ENCODE results near the gene STK24.

STK24 gene

DNA sequence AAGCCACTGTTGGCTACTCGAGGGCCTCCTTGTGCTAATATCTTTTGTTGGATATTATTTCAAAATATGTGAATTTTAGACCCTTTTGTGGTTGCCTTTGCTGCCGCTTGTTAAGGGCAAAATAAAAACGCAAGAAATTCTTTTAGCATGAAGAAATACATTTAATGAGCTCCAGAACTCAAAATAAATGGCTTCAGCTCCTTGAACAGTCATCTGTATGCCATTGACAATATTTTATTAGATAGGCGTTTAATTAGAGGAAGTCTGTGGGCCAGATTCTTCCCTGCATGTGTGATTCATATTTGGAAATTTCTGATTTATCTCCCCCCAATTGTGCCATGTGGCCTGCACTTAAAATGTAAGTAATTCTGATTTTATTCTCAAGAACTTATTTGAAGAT, 177.2 kb downstream of the STK24 start:
- DNase-seq, result no peak

DNA sequence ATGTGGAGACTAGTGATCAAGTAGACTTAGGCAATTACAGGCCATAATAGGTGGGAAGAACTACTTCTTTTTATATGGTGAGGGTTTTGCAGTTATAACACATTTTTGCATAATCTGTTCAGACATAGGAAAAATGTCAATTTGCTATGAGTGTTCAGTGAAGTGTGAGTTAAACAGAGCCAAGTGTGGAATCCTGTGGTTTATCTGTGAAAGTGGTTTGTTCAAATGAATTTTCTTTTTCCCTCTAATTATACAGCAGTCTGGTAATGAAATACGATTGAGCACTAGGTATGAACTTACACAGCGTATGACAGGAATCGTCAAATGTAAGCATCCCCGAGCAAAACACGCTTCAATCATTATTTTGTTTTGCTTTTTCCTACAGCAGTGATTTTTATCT, 178.3 kb downstream of the STK24 start:
- no peak for DNase-seq

- DNase-seq, result no peak
Observed at GRCh38 chr13:98397861-98398260, 179.0 kb downstream of the STK24 start.

DNA sequence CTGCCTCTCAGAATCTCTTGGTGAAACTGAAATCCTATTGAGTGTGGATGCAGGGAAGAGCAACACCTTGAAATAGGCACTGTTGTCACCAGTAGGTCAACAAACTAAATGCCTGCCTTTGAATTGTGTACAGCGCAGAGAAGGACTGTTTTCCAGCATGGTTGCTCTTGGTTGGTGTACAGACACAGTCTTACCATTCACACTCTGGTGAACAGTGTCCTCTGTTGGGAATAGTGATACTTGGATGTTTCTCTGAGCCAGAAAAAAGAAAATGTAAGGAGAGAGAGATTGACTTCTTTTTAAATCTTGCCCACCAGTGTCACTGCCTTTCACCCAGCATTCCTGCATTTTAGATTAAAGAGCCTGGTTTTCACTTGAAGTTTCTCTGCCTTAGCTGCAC, 179.7 kb downstream of the STK24 start:
- DNase-seq, result no peak

DNA sequence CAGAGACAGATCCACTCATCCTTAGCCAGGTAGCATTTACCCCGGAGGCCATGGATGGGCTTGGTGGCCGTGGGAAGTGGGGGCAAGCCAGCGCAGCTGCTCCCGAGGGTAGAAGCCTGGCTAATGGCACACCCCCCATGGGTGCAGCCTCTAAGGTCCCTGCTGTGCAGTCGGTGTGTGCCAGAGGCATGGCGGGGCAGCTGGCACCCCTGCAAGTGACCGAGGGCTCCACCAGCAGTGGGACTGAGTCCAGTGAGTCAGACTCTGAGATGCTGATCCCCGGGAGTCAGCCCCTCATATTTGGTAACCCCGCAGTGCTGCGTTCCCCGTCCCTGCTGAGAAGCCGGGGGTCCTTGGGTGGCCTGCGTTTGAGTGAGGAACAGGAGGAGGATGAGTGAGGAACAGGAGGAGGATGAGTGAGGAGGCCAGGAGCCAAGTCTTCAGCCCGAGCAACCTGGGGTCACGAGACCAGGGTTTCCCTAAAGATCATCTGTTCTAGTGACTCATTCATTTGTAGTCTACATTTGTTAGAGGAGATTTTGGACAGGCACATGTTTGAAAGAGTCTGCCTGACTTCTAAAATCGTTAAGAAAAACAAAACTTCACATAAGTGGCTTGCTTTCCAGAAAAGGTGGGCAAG, 180.7 kb downstream of the STK24 start:
- DNase-seq, result no peak

Measured in NCI-H226 (cell line).